Suprapubic skin (tissue), 3 donors: ENCODE results near the gene MYZAP.

Source experiments
- CTCF ChIP-seq, 2 donors: fragments of 200-600 bp in 1 of 2; fragments of 450-650 bp in 1 of 2; sonication (generic) in 1 of 2; IDR thresholded peaks; one replicate each; pipeline ENCODE4 v1.5.1; 2016 to 2019; ENCODE audit warnings: antibody characterized with exemption in 2 of 2, mild to moderate bottlenecking in 1 of 2, moderate library complexity in 1 of 2
- EP300 ChIP-seq: sonication (generic); formaldehyde crosslinking; IDR thresholded peaks from one replicate; pipeline ENCODE4 v1.6.1; 2017; ENCODE audit warnings: antibody characterized with exemption
- POLR2A ChIP-seq, 2 donors: fragments of 450-650 bp; IDR thresholded peaks; one replicate each; pipeline ENCODE4 v1.6.1; 2017; ENCODE audit warnings: antibody characterized with exemption in 2 of 2, mild to moderate bottlenecking in 2 of 2, moderate library complexity in 2 of 2

- TF ChIP-seq CTCF (IDR thresholded peaks at IDR 0.05) (no peak), EP300 (no peak), POLR2A (IDR thresholded peaks at IDR 0.05) (no peak)
These were observed 15.9 kb downstream of the MYZAP start for GRCh38 chr15:57607570-57608000.
